ENCODE data around the gene TMEM175.
A peak's percentile ranks its signal among the peaks of the same experiment; 100 is the strongest.
"Not testable (repeated sequence)": the region's sequence is repeated elsewhere in the genome, so short reads cannot be mapped to it uniquely, and the experiment has no call there.

The TMEM175 gene

GRCh38 chr4:974668-975067 is 42.4 kb downstream of the TMEM175 start:
- Histone ChIP-seq H3K9ac (ENCODE audit: low read length in 2 of 2) (no peak overlapping the region), H3K27me3 (ENCODE audit: control insufficient read depth in 1 of 2, insufficient read depth in 2 of 2, low read length in 2 of 2) (no peaks in the 10 kb centered on the region), H3K36me3 (ENCODE audit: control insufficient read depth in 2 of 2, insufficient read depth in 2 of 2, low read length in 2 of 2) (no peaks in the 10 kb centered on the region), H3K4me1 (ENCODE audit: control insufficient read depth, insufficient read depth, low read length) (peaks cover 27% of the 10 kb centered on the region), H3K27ac (ENCODE audit: low read length) (no peak overlapping the region), H3K4me3 (ENCODE audit: low read length in 2 of 2) (no peak overlapping the region), H3K9me3 (ENCODE audit: control insufficient read depth in 2 of 2, low read length in 2 of 2) (no peaks in the 10 kb centered on the region)

DNA sequence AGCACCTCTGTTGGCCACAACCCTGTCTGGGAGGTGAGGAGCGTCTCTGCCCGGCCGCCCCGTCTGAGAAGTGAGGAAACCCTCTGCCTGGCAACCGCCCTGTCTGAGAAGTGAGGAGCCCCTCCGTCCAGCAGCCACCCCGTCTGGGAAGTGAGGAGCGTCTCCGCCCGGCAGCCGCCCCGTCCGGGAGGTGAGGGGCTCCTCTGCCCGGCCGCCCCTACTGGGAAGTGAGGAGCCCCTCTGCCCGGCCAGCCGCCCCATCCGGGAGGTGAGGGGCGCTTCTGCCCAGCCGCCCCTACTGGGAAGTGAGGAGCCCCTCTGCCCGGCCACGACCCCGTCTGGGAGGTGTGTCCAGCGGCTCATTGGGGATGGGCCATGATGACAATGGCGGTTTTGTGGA is 43.8 kb downstream of the TMEM175 start:
- H3K9me3 ChIP-seq (ENCODE audit: control insufficient read depth in 2 of 2, low read length in 2 of 2); H3K27ac ChIP-seq (ENCODE audit: low read length); H3K36me3 ChIP-seq (ENCODE audit: control insufficient read depth in 2 of 2, insufficient read depth in 2 of 2, low read length in 2 of 2); H3K27me3 ChIP-seq (ENCODE audit: control insufficient read depth in 1 of 2, insufficient read depth in 2 of 2, low read length in 2 of 2); H3K9ac ChIP-seq (ENCODE audit: low read length in 2 of 2); H3K4me3 ChIP-seq (ENCODE audit: low read length in 2 of 2): not testable (repeated sequence)
- peaks cover 26% of the 10 kb centered on the region for H3K4me1 ChIP-seq (ENCODE audit: control insufficient read depth, insufficient read depth, low read length)

- Histone ChIP-seq H3K36me3 (ENCODE audit: control insufficient read depth in 2 of 2, insufficient read depth in 2 of 2, low read length in 2 of 2) (no peaks in the 10 kb centered on the region), H3K27ac (ENCODE audit: low read length) (no peak overlapping the region), H3K9ac (ENCODE audit: low read length in 2 of 2) (no peak overlapping the region), H3K4me3 (ENCODE audit: low read length in 2 of 2) (no peak overlapping the region), H3K4me1 (ENCODE audit: control insufficient read depth, insufficient read depth, low read length) (no peaks in the 10 kb centered on the region), H3K9me3 (ENCODE audit: control insufficient read depth in 2 of 2, low read length in 2 of 2) (no peaks in the 10 kb centered on the region), H3K27me3 (ENCODE audit: control insufficient read depth in 1 of 2, insufficient read depth in 2 of 2, low read length in 2 of 2) (no peaks in the 10 kb centered on the region)
Measured at GRCh38 chr4:978957-979701, 46.9 kb downstream of the TMEM175 start.

DNA sequence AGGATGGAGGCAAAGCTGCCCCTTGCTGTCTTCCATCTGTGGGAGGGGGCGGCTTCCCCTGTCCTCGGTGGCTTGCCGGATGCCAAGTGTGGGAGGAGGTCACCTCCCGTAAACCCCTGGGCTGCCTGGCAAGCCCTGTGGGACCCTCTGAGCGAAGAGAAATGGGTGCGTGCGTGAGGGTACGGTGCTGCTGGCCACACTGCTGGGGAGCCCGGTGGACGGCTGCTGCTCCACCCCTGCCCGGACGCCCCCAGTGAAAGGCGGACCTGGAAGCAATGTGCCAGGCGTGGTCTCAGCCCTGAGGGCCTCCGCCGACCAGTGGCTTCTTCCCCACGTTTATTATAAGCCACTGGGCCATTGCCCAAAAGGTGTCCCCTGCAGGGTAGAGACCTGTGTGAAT is 50.0 kb downstream of the TMEM175 start:
- Histone ChIP-seq H3K9ac (ENCODE audit: low read length in 2 of 2) (no peak overlapping the region), H3K27me3 (ENCODE audit: control insufficient read depth in 1 of 2, insufficient read depth in 2 of 2, low read length in 2 of 2) (no peaks in the 10 kb centered on the region), H3K4me3 (ENCODE audit: low read length in 2 of 2) (no peak overlapping the region), H3K27ac (ENCODE audit: low read length) (no peak overlapping the region), H3K4me1 (ENCODE audit: control insufficient read depth, insufficient read depth, low read length) (peaks cover 9% of the 10 kb centered on the region), H3K36me3 (ENCODE audit: control insufficient read depth in 2 of 2, insufficient read depth in 2 of 2, low read length in 2 of 2) (no peaks in the 10 kb centered on the region), H3K9me3 (ENCODE audit: control insufficient read depth in 2 of 2, low read length in 2 of 2) (no peaks in the 10 kb centered on the region)

DNA sequence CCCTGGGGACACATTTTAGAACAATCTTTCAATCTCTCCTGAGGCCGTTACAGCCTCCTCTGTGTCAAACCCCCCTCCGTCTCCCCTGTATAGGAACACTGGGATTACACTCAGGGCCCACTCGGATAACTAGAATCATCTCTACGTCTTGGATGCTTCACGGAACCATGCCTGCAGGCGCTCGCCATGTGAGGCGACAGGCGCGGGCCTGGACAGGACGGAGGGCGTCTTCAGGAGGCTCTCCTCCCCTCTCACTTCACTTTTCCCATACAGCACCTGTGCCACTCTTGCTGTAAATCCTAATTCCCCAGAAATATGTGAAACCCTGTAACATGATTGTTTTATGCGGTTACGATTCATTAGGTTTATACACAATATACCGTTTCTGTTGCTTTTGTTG is 50.6 kb downstream of the TMEM175 start:
- H3K27ac ChIP-seq (ENCODE audit: low read length): no peak overlapping the region
- H3K27me3 ChIP-seq (ENCODE audit: control insufficient read depth in 1 of 2, insufficient read depth in 2 of 2, low read length in 2 of 2): no peaks in the 10 kb centered on the region
- H3K4me3 ChIP-seq (ENCODE audit: low read length in 2 of 2): no peak overlapping the region
- H3K36me3 ChIP-seq (ENCODE audit: control insufficient read depth in 2 of 2, insufficient read depth in 2 of 2, low read length in 2 of 2): no peaks in the 10 kb centered on the region
- H3K9me3 ChIP-seq (ENCODE audit: control insufficient read depth in 2 of 2, low read length in 2 of 2): no peaks in the 10 kb centered on the region
- H3K9ac ChIP-seq (ENCODE audit: low read length in 2 of 2): no peak overlapping the region
- H3K4me1 ChIP-seq (ENCODE audit: control insufficient read depth, insufficient read depth, low read length): peaks cover 14% of the 10 kb centered on the region

DNA sequence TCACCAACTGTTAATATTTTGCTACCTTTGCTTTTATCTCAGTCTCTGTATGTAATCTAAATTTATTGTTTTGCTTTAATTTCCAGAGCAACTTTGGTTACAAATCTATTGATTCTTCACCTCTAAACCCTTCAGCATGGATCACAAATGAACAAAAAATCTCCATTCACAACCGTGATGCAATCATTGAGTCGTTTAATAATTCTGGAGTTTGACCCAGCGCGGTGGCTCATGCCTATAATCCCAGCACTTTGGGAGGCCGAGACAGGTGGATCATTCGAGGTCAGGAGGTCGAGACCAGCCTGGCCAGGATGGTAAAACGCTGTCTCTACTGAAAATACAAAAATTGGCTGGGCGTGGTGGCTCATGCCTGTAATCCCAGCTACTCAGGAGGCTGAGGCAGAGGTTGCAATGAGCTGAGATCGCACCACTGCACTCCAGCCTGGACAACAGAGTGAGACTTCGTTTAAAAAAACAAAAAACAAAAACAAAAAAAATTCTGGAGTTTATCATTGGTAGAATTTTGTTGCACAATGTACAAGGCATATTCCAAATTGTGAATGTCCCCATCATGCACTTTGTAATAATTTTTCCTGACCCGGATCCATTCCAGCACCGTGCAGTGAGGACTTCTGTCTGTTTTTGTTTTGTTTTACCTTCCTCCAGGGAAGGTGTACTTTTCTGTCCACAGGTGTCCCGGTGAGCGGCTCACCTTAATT is 52.2 kb downstream of the TMEM175 start:
- Histone ChIP-seq H3K4me3 (ENCODE audit: low read length in 2 of 2) (peak overlapping the region in 1 of 2 donors; percentile 49), H3K9ac (ENCODE audit: low read length in 2 of 2) (no peak overlapping the region), H3K36me3 (ENCODE audit: control insufficient read depth in 2 of 2, insufficient read depth in 2 of 2, low read length in 2 of 2) (no peaks in the 10 kb centered on the region), H3K27ac (ENCODE audit: low read length) (no peak overlapping the region), H3K4me1 (ENCODE audit: control insufficient read depth, insufficient read depth, low read length) (peaks cover 19% of the 10 kb centered on the region), H3K9me3 (ENCODE audit: control insufficient read depth in 2 of 2, low read length in 2 of 2) (no peaks in the 10 kb centered on the region), H3K27me3 (ENCODE audit: control insufficient read depth in 1 of 2, insufficient read depth in 2 of 2, low read length in 2 of 2) (no peaks in the 10 kb centered on the region)

DNA sequence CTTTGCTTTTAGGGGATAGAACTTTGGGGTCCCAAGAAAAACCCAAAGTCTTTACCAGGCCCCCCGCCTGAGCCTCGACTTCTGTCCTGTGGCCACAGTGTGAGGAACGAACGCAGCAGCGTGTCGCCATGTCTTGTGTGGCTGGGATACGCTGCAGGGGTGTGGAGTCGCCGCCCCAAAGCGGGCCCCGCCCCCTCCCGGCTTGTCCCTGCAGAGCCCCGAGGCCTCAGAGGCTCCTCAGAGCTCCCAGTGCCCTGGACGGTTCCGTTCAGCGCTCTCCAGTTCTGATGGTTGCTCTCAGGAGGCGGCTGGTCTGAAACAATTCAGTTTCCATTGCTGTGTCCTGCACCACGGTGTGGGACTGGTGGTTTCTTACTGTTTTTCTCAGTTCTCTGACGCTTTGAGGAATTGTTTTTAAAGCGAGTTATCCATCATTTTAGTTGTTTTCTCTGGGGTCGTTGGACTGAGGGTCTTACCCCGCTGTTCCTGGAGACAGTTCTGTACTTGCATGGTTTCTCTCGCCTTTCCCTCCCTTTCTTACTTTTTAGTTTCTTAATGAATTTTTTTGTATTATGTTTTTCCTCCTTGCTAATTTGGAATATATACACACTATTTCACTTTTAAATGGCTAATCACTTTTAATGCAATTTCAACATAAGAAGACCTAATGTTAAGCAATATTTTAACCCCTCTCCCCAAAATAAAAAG is 53.0 kb downstream of the TMEM175 start:
- no peak overlapping the region for H3K27ac ChIP-seq (ENCODE audit: low read length)
- no peaks in the 10 kb centered on the region for H3K9me3 ChIP-seq (ENCODE audit: control insufficient read depth in 2 of 2, low read length in 2 of 2)
- no peaks in the 10 kb centered on the region for H3K27me3 ChIP-seq (ENCODE audit: control insufficient read depth in 1 of 2, insufficient read depth in 2 of 2, low read length in 2 of 2)
- peaks cover 19% of the 10 kb centered on the region for H3K4me1 ChIP-seq (ENCODE audit: control insufficient read depth, insufficient read depth, low read length)
- peaks cover 0 to 2% of the 10 kb centered on the region in 2 donors for H3K36me3 ChIP-seq (ENCODE audit: control insufficient read depth in 2 of 2, insufficient read depth in 2 of 2, low read length in 2 of 2)
- peak overlapping the region in 1 of 2 donors; percentile 49 for H3K4me3 ChIP-seq (ENCODE audit: low read length in 2 of 2)
- H3K9ac ChIP-seq (ENCODE audit: low read length in 2 of 2): no peak overlapping the region

DNA sequence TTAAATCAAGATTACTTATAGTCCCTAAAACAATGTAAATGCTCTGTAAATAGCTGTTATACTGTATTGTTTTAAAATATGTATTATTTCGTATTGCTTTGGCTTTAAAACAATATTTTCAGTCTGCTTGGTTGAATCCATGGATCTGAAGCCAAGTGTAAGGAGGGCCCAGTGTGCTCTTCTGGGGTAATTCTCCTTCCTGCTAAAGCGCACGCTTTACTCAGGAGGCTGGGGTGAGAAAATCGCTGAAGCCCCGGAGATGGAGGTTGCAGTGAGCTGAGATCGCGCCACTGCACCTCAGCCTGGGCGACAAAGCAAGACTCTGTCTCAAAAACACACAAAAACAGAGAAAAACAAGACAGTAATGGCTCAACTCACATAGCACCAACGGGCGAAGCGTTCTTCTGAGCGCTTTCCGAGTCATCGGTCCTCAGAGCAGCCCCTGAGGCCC is 54.2 kb downstream of the TMEM175 start:
- H3K36me3 ChIP-seq (ENCODE audit: control insufficient read depth in 2 of 2, insufficient read depth in 2 of 2, low read length in 2 of 2): peaks cover 0 to 4% of the 10 kb centered on the region in 2 donors
- H3K4me1 ChIP-seq (ENCODE audit: control insufficient read depth, insufficient read depth, low read length): peaks cover 19% of the 10 kb centered on the region
- no peak overlapping the region for H3K27ac ChIP-seq (ENCODE audit: low read length)
- no peaks in the 10 kb centered on the region for H3K27me3 ChIP-seq (ENCODE audit: control insufficient read depth in 1 of 2, insufficient read depth in 2 of 2, low read length in 2 of 2)
- peak overlapping the region; percentile 81 to 91 for H3K4me3 ChIP-seq (ENCODE audit: low read length in 2 of 2)
- no peaks in the 10 kb centered on the region for H3K9me3 ChIP-seq (ENCODE audit: control insufficient read depth in 2 of 2, low read length in 2 of 2)
- H3K9ac ChIP-seq (ENCODE audit: low read length in 2 of 2): peak overlapping the region; percentile 71 to 76

GRCh38 chr4:986879-987623 is 54.8 kb downstream of the TMEM175 start, which contains the start of gene IDUA:
IDUA (plus strand) TSS chr4:987044; CDS start chr4:987085, 41 bp downstream.
- H3K36me3 ChIP-seq (ENCODE audit: control insufficient read depth in 2 of 2, insufficient read depth in 2 of 2, low read length in 2 of 2): peaks cover 0 to 4% of the 10 kb centered on the region in 2 donors
- peak within 1 kb of the TSS; percentile 81 to 91 for H3K4me3 ChIP-seq (ENCODE audit: low read length in 2 of 2)
- no peak within 1 kb of the TSS for H3K27ac ChIP-seq (ENCODE audit: low read length)
- peak within 1 kb of the TSS; percentile 71 to 76 for H3K9ac ChIP-seq (ENCODE audit: low read length in 2 of 2)
- H3K9me3 ChIP-seq (ENCODE audit: control insufficient read depth in 2 of 2, low read length in 2 of 2): no peaks in the 10 kb centered on the region
- H3K27me3 ChIP-seq (ENCODE audit: control insufficient read depth in 1 of 2, insufficient read depth in 2 of 2, low read length in 2 of 2): no peaks in the 10 kb centered on the region
- peaks cover 19% of the 10 kb centered on the region for H3K4me1 ChIP-seq (ENCODE audit: control insufficient read depth, insufficient read depth, low read length)
